ENCODE measurements around the gene ZNF236. TPM values are rescaled to one million over a fixed set of nuclear protein-coding genes. Genes with fewer than 3 reads are reported as not detected.

Gene ZNF236
- total RNA-seq, 1 donor from 2014 or later: 32.5 TPM

DNA sequence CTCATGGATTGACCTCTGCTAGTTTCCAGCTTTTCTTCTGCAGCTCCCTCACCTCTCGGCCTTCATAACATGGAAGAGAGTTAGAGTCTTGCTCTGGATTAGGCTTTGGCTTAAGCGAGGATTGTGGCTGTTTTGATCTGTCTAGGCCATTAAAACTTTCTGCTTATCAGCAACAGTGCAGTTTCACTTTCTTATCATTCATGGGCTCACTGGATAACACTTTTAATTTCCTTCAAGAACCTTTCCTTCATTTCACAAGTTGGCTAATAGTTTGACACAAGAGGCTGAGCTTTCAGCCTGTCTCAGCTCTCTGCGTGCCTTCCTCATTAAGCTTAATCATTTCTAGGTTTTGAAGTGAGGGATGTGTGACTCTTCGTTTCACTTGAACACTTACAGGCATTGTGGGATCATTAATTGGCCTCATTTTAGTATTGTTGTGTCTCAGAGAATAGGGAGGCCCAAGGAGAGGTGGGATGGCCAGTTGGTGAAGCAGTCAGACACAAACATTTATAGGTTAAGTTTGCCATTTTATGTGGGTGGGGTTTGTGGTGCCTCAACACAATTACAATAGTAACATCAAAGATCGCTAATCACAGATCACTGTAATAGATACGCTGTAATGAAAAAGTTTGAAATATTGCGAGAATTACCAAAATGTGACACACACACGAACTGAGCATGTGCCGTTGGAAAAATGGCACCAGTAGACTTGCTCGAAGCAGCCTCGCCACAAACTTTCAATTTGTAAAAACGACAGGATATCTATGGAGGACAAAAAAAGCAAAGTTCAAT lies 129.3 kb downstream of the ZNF236 start:
- no peak overlapping the region for H3K4me3 Mint-ChIP-seq

DNA sequence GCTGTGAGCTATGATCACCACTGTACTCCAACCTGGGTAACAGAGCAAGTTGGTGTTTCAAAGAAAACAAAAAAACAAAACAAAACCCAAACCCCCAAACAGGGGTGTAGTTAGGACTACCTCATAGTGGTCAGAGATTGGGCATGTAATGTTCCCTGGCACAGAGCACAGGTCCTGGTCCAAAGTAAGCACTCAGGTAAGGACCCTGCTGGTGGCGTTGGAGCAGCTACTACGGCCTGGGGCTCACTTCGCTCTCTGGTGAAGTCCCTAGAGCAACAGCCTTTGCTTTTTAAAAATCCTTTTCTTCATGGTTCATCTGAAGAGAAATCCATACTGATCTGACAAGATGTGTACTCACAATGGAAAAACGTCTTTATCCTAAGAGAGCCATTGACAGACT lies 130.4 kb downstream of the ZNF236 start:
- DNase-seq (ENCODE audit: low spot score in 2 of 2, unreplicated experiment in 2 of 2): no peak
- TF ChIP-seq CTCF (IDR thresholded peaks at IDR 0.05; ENCODE audit: unreplicated experiment): no peak
- Mint-ChIP-seq H3K4me3 (no peak overlapping the region), H3K27me3 (ENCODE audit: low read depth) (no peaks in the 10 kb centered on the region), H3K4me1 (peaks cover 21% of the 10 kb centered on the region), H3K36me3 (peaks cover 45% of the 10 kb centered on the region), H3K9me3 (peaks cover 5% of the 10 kb centered on the region), H3K27ac (peak overlapping the region; percentile 77)

More for the DNA sequence above, 129.3 kb downstream of the ZNF236 start:
- Mint-ChIP-seq H3K4me1 (peaks cover 14% of the 10 kb centered on the region), H3K27me3 (ENCODE audit: low read depth) (no peaks in the 10 kb centered on the region), H3K36me3 (peaks cover 49% of the 10 kb centered on the region), H3K9me3 (peaks cover 6% of the 10 kb centered on the region), H3K27ac (no peak overlapping the region)
- no peak for DNase-seq (ENCODE audit: low spot score in 2 of 2, unreplicated experiment in 2 of 2)
- no peak for TF ChIP-seq CTCF (IDR thresholded peaks at IDR 0.05; ENCODE audit: unreplicated experiment)

DNA sequence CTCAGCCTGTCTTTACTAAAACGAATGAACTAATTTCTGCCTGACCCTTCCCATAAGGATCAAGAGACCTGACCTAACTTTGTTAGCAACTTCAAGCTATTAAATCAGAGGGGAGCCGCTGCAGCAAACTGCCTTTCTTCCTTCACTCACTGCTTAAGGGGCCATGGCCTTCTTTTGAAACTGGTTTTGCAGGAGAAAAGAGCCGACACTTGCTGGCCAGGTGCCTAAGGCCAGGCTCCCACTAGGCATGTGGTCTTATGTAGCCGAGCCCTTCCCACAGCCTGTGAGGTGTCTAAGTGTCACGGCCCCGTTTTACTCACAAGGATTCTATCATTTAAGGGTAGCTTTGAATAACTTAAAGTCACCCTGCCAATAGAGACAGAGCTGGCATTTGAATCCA lies 130.8 kb downstream of the ZNF236 start:
- peaks cover 42% of the 10 kb centered on the region for H3K36me3 Mint-ChIP-seq
- H3K4me3 Mint-ChIP-seq: no peak overlapping the region
- H3K27ac Mint-ChIP-seq: peak overlapping the region; percentile 77
- H3K9me3 Mint-ChIP-seq: peaks cover 5% of the 10 kb centered on the region
- DNase-seq (ENCODE audit: low spot score in 2 of 2, unreplicated experiment in 2 of 2): no peak
- peaks cover 25% of the 10 kb centered on the region for H3K4me1 Mint-ChIP-seq
- no peak for TF ChIP-seq CTCF (IDR thresholded peaks at IDR 0.05; ENCODE audit: unreplicated experiment)
- H3K27me3 Mint-ChIP-seq (ENCODE audit: low read depth): no peaks in the 10 kb centered on the region

GRCh38 chr18:76953583-76954233 lies 131.4 kb downstream of the ZNF236 start:
- Mint-ChIP-seq H3K36me3 (peaks cover 37% of the 10 kb centered on the region), H3K27ac (peak overlapping the region; percentile 43), H3K4me3 (no peak overlapping the region)

DNA sequence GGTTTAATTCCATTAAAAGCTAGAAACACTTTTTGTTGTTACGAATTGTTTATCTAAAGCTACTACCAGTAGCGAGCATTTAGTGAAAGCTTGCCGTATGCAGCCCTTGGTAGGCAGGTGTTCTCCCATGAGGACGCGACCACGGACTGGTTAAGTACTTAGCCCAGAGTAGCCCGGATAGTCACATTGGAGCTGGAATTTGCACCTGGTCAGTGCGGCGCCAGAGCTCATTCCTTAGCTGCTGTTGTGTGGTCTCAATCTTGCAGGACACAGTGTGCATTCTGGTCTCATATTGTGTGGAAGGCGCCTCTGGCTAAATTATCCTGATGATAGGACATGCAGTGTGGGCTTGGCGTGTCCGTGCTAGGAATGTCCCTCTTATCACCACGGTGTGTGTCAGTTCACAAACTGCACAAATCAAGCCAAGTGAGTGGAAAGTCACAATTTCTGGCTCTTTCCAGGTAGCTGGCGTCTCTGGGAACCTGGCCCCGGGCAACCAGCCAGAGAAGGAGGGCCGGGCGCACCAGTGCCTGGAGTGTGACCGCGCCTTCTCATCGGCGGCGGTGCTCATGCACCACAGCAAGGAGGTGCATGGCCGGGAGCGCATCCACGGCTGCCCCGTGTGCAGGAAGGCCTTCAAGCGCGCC lies 133.3 kb downstream of the ZNF236 start:
- H3K36me3 Mint-ChIP-seq: peaks cover 34% of the 10 kb centered on the region

More at GRCh38 chr18:76953583-76954233, 131.4 kb downstream of the ZNF236 start:
- Mint-ChIP-seq H3K27me3 (ENCODE audit: low read depth) (no peaks in the 10 kb centered on the region), H3K9me3 (peaks cover 5% of the 10 kb centered on the region), H3K4me1 (peaks cover 30% of the 10 kb centered on the region)
- no peak for TF ChIP-seq CTCF (IDR thresholded peaks at IDR 0.05; ENCODE audit: unreplicated experiment)
- DNase-seq (ENCODE audit: low spot score in 2 of 2, unreplicated experiment in 2 of 2): no peak

More for the DNA sequence above, 133.3 kb downstream of the ZNF236 start:
- no peak for TF ChIP-seq CTCF (IDR thresholded peaks at IDR 0.05; ENCODE audit: unreplicated experiment)
- peaks cover 40% of the 10 kb centered on the region for H3K4me1 Mint-ChIP-seq
- peaks cover 2% of the 10 kb centered on the region for H3K9me3 Mint-ChIP-seq
- no peak overlapping the region for H3K27ac Mint-ChIP-seq
- no peaks in the 10 kb centered on the region for H3K27me3 Mint-ChIP-seq (ENCODE audit: low read depth)
- H3K4me3 Mint-ChIP-seq: no peak overlapping the region
- DNase-seq (ENCODE audit: low spot score in 2 of 2, unreplicated experiment in 2 of 2): no peak

Measured in mesothelial cell of epicardium (in vitro differentiated cells).